Activated T-cell treated with anti-CD3 and anti-CD28 coated beads for 4 hours (primary cell): ENCODE measurements around the gene TAF4B.
"Not testable (repeated sequence)": the region's sequence is repeated elsewhere in the genome, so short reads cannot be mapped to it uniquely, and the experiment has no call there.

Experiments used
- DNase-seq: peaks from one replicate; pipeline ENCODE4 v3.0.0-alpha.2; 2020

Gene TAF4B

DNA sequence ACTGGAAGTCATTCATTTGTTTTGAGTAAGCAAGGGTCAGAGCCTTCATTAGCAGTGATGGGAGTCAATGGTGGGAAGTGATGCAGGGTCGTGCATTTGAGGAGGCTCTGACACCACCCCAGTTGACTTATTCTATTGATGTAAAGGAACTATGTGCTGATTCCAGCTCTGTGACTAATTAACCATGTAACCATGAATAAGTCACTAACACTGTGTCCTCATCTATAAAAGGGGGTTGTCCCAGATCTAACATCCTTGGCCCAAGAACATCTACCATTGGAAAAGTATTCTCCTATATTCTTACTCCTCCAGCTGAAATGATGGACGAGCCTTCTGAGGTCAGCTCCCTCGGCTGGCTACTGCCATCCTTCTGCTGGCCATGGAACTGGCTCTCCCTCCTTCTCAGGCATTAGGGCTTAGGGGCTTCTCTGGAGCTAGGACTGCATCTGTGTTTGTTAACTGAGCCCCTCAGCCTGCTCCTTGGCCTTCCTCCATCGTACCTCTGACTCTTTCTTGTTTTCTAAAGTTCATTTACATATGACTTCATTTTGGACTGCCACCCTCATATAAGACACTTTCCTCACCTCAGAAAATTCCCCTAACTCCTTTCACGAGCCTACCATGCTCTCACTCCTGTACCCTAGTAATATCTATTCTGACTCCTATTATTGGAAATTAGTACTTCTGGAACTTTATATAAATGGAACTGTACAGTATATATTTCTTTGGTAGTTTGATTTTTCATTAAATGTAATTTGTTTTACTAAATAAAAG, 206.6 kb downstream of the TAF4B start:
- no peak for DNase-seq

DNA sequence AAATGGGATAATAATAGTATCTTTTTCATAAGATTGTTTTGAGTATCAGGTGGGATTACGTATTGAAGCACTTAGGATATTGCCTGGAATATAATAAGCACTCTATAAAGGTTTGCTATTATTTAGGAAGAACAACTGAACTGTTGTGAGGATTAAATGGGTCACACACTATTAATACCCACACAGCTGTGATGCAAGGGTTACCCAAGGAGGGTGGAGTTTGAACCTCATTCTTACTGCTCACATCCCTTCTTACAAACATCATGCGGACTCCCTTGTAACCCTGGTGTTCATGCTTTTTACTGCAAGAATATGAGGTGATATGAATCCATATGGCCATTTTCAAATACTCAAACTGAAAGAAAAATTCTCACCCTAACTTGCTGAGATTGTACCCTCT, 208.6 kb downstream of the TAF4B start:
- DNase-seq, result no peak

DNA sequence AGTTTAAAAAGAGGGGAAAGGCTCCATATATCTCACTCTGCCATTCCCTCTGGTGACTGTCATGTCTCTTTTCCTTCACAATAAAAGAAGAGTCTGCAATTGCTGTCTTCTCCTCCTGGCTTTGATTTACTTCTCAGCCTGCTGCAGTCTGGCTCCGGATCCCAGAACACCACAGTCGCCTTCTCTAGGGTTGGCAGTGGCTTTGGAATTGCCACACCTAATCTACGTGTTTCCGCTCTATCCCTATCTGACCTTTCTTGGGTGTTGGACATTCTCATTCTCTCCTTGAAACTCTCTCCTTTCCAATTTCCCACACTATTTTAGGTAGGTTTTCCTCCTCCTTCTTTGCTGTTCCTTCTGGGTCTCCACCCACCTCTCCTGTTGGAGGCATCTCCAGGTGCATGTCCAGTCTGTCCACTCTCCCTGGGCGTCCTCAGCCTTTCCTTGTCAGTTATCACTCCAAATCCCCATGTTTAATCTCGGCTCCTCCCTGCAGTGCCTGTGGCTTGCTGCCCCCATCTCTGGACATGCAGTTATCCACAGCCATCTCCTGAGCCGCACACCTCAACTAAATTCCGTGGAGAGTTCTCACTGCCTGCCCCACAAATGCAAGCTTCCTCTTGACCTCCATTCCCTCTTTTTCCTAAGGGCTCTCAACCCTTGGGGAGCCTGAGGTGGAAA, 209.3 kb downstream of the TAF4B start:
- DNase-seq, result no peak

DNA sequence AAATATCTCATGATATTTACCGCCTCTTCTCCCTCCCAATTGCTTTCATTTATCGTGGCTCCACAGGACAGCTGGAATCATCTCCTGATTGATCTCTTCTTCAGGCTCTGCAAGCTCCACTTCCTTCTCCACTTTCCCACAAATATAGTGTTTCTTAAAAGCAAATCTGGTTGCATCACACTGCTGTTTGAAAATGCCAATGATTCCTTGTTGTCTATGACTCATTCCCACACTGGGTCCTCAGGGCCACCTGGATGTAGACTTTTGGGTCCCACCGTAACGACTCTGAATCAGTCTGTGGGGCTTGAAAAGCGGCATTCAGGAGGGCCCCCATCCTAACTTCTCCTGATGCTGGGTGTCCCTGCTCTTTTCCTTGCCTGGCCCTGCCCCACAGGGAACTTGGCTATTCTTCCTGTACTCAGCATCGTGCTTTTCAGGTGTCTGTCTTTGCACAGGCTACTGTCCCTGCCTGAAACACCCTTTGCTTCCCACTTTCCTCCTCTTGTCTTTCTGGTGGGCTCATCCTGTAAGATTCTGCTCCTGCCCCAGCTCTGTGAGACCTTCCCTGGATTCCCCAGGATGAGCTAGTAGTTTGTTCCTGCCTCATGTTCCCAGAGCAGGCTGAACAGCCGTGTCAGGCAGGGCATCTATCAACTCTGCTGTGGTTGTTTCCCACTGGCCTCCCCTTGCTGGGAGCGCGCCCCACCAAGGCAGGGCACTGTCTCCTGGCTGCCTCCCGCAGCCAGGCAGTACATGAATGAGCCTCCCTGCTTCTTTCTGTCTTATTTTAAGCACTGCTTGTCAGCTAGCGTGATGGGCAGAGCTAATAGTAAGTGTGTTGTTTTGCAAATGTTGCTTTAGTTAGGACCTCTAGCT, 210.2 kb downstream of the TAF4B start:
- DNase-seq, result no peak

DNA sequence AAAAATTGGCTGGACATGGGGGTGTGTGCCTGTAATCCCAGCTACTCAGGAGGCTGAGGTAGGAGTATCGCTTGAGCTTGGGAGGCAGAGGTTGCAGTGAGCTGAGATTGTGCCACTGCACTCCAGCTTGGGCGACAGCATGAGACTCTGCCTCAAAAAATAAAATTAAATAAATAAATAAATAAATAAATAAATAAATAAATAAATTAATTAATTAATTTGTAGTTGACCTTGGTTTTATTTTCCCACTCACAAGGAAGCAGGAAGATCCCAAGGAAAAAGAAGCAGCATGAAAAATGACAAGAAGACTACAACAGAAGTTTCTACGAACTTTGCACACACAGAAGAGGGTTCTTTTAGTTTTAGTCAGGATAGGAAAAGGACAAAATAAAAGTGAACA, 211.4 kb downstream of the TAF4B start:
- DNase-seq, result not testable (repeated sequence)

DNA sequence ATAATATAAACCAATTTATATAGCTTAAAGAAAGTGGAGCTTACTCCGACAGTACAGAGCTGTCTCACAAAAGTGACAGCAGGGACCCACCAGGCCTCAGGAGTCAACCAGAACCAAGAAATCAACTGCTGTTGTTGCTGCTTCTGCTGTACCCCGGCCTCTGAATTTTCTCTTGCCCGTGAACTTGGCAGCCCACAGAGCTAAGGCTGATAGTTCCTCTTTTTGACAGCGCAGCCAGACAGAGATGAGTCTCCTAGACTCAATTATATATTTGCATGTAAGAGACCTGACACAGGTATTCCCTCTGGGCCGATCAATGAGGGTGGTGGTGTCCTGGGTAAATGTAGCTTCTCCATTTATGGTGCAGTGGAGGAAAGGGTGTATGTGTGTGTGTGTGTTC, 212.7 kb downstream of the TAF4B start:
- no peak for DNase-seq

DNA sequence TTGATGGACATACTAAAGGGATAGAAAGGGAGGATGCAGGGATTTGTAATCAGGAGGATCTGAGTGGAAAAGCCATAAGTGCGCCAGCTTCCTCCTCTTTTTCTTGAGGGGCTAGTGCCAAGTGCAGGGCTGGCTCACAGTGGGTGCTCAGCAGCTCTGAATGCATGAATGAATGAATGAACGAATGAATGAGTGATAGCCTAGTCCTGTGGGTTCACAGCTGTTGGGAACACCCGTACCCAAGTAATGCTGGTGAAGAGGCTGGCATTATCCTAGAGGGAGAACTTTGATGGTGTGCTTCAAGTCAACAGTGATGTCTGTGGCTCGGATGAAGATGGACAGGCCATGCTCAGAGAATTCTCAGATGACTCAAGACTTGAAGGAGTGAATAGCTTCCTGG, 213.3 kb downstream of the TAF4B start:
- DNase-seq, result no peak

DNA sequence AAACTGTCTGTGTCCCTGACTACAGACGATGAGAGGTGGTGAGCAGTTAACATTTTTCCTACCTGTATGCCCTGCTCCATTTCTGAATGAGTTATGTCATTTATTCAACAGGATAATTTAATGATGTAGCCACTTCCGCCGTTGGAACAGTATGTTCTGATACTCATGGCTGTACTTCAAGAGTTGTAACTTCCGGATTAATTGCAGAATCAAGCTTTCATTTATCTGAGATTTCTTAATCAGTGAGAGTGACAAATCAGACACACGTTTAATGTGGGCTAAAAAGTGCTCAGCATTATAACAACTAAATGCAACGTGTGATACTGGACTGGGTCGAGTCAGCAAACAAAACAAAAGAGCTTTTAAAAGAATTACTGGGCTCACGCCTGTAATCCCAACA, 214.4 kb downstream of the TAF4B start:
- DNase-seq, result no peak
